RWPE2 (cell line): ENCODE results near the gene DCXR.

Experiments
- ATAC-seq: fragments of 200-7000 bp; cut with Tn5 transposase; 3 replicates; pipeline ENCODE4 v1.9.1; 2021; ENCODE audit warnings: low read depth
- DNase-seq: peaks from one replicate; pipeline ENCODE4 v3.0.0-alpha.2; 2020; ENCODE audit warnings: low spot score
- H3K27ac ChIP-seq: fragments of 450-650 bp; 2 replicates; pipeline ENCODE4 v1.5.1; 2017; ENCODE audit warnings: mild to moderate bottlenecking; ENCODE audit not compliant: poor library complexity, severe bottlenecking
- H3K27me3 ChIP-seq: fragments of 250-450 bp; sonication (Bioruptor Pico); 2 replicates; pipeline ENCODE4 v1.5.1; 2021; ENCODE audit warnings: mild to moderate bottlenecking, moderate library complexity; ENCODE audit not compliant: insufficient read depth, poor library complexity, severe bottlenecking
- H3K36me3 ChIP-seq: fragments of 250-450 bp; sonication (Bioruptor Pico); 2 replicates; pipeline ENCODE4 v1.5.1; 2020; ENCODE audit warnings: low read depth, mild to moderate bottlenecking, moderate library complexity
- H3K4me1 ChIP-seq: fragments of 250-450 bp; sonication (Bioruptor Pico); 2 replicates; pipeline ENCODE4 v1.5.1; 2021; ENCODE audit warnings: mild to moderate bottlenecking, moderate library complexity; ENCODE audit not compliant: insufficient read depth, poor library complexity, severe bottlenecking
- H3K4me3 ChIP-seq: fragments of 250-450 bp; sonication (Bioruptor Pico); 2 replicates; pipeline ENCODE4 v1.5.1; 2021; ENCODE audit warnings: mild to moderate bottlenecking, moderate library complexity; ENCODE audit not compliant: severe bottlenecking
- H3K9me3 ChIP-seq: fragments of 250-450 bp; sonication (Bioruptor Pico); 2 replicates; pipeline ENCODE4 v1.5.1; 2021; ENCODE audit warnings: mild to moderate bottlenecking, moderate library complexity; ENCODE audit not compliant: severe bottlenecking
- CTCF ChIP-seq: fragments of 450-650 bp; IDR thresholded peaks from one replicate; pipeline ENCODE4 v1.5.1; 2017; ENCODE audit warnings: mild to moderate bottlenecking, moderate library complexity; ENCODE audit not compliant: poor library complexity, severe bottlenecking

Gene DCXR

DNA sequence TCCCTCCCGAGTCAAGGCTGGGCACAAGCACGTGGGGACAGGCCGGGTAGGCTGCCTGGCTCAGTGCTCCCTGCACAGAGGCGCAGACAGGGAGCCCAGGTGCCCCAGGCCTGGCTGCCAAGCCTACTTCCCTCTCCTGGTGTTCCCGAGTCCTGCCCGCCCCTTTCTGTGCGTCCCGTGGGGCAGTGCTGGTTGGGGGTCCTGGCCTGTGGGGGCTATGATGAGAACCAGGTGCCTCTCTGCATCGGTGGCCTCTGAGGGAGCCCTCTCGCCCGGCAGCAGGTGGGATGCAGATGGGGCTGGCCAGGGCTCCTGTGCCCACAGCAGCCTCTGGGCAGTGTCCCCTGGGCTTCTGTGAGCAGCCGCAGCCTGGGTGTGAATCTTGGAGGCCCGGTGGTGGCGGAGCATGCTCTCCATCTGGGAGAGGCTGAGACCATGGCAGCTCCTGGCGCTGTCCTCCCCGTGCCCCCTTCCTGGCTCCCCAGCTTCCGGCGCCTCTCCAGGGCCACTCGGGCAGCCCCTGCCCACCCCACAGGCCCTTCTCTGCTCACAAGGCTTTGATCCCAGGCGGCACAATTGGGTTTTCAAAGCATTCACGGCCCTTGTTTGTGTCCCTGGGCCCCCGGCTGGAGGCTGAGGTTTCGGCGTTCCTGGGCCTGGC is 22.1 kb downstream of the DCXR start:
- 0 out of 2 replicates have a peak, but pooled peaks cover 9% of the 10 kb centered on the region for H3K36me3 ChIP-seq
- no peaks in the 10 kb centered on the region for H3K27me3 ChIP-seq
- ATAC-seq (no peak), DNase-seq (no peak)
- TF ChIP-seq CTCF: no peak
- H3K4me1 ChIP-seq: no peaks in the 10 kb centered on the region
- H3K27ac ChIP-seq: no peak overlapping the region
- no peak overlapping the region for H3K4me3 ChIP-seq
- H3K9me3 ChIP-seq: no peaks in the 10 kb centered on the region

- no peaks in the 10 kb centered on the region for H3K27me3 ChIP-seq
- H3K36me3 ChIP-seq: 0 out of 2 replicates have a peak, but pooled peaks cover 9% of the 10 kb centered on the region
- H3K4me3 ChIP-seq: no peak overlapping the region
- H3K27ac ChIP-seq: no peak overlapping the region
- no peaks in the 10 kb centered on the region for H3K4me1 ChIP-seq
- no peaks in the 10 kb centered on the region for H3K9me3 ChIP-seq
- no peak for DNase-seq
- no peak for TF ChIP-seq CTCF
- ATAC-seq: no peak
These were observed 22.6 kb downstream of the DCXR start for GRCh38 chr17:82014971-82015310.

- Histone ChIP-seq H3K27ac (no peak overlapping the region), H3K9me3 (no peaks in the 10 kb centered on the region), H3K4me3 (no peak overlapping the region), H3K36me3 (0 out of 2 replicates have a peak, but pooled peaks cover 9% of the 10 kb centered on the region), H3K27me3 (no peaks in the 10 kb centered on the region), H3K4me1 (no peaks in the 10 kb centered on the region)
- ATAC-seq (peak; percentile 40), DNase-seq (no peak)
- peak; percentile 11 for TF ChIP-seq CTCF
These were observed 23.1 kb downstream of the DCXR start for GRCh38 chr17:82014432-82014831.

DNA sequence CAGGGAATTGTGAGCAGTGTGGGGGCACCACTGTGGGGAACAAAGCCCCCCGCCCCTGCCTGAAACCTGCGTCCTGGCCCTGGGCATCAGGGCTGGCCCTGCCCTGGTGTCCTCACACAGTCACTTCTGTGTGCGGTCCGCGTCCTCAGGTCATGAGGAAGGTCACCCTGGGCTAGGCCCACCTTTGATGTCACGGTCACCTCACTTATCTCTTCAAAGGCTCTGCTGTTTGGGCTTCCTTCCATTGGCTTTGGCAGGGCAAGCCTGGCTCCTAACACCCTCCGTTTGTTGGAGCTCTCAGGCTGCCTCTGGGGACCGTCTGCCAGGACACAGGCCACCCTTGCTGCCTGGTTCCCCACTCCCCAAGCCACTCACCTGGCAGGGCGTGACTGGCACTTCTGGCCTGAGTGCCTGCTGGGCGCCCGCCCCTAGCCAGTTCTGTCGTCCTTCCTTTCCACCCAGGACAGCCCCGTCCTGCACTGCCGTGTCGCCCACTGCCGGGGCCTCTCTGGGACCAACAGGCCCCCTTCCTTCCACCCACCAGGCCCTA is 23.6 kb downstream of the DCXR start:
- Histone ChIP-seq H3K9me3 (no peaks in the 10 kb centered on the region), H3K4me1 (no peaks in the 10 kb centered on the region), H3K4me3 (no peak overlapping the region), H3K27me3 (no peaks in the 10 kb centered on the region), H3K36me3 (0 out of 2 replicates have a peak, but pooled peaks cover 6% of the 10 kb centered on the region), H3K27ac (no peak overlapping the region)
- no peak for ATAC-seq
- DNase-seq: no peak
- TF ChIP-seq CTCF: no peak

GRCh38 chr17:82013341-82013740 is 24.2 kb downstream of the DCXR start:
- TF ChIP-seq CTCF: no peak
- no peaks in the 10 kb centered on the region for H3K4me1 ChIP-seq
- DNase-seq (no peak), ATAC-seq (no peak)
- H3K36me3 ChIP-seq: 0 out of 2 replicates have a peak, but pooled peaks cover under 1% of the 10 kb centered on the region
- H3K27ac ChIP-seq: no peak overlapping the region
- no peaks in the 10 kb centered on the region for H3K27me3 ChIP-seq
- no peaks in the 10 kb centered on the region for H3K9me3 ChIP-seq
- no peak overlapping the region for H3K4me3 ChIP-seq
